Astrocyte of the hippocampus (primary cell): ENCODE measurements around the gene MAN1C1.

Source experiments
- DNase-seq: peaks from one replicate; pipeline ENCODE4 v3.0.0; 2011; ENCODE audit warnings: low read depth, low spot score

MAN1C1 gene

GRCh38 chr1:25760122-25760719 is 143.6 kb downstream of the MAN1C1 start:
- no peak for DNase-seq

- no peak for DNase-seq
Observed at GRCh38 chr1:25760871-25761270, 144.3 kb downstream of the MAN1C1 start.

- DNase-seq = no peak
Observed at GRCh38 chr1:25763493-25763892, 146.9 kb downstream of the MAN1C1 start.

- no peak for DNase-seq
Observed at GRCh38 chr1:25765136-25765922, 148.7 kb downstream of the MAN1C1 start.

- DNase-seq = no peak
Observed at GRCh38 chr1:25765923-25766589, 149.5 kb downstream of the MAN1C1 start.

- DNase-seq = no peak
Observed at GRCh38 chr1:25766721-25767436, 150.3 kb downstream of the MAN1C1 start.

GRCh38 chr1:25767437-25767770 is 150.8 kb downstream of the MAN1C1 start:
- no peak for DNase-seq

GRCh38 chr1:25768999-25769398 is 152.4 kb downstream of the MAN1C1 start:
- DNase-seq = no peak

- DNase-seq = no peak
Observed at GRCh38 chr1:25769625-25770383, 153.2 kb downstream of the MAN1C1 start.

GRCh38 chr1:25770541-25771220 is 154.1 kb downstream of the MAN1C1 start:
- no peak for DNase-seq

GRCh38 chr1:25771221-25772114 is 154.9 kb downstream of the MAN1C1 start:
- peak; percentile 62 for DNase-seq

- DNase-seq = no peak
Observed at GRCh38 chr1:25772164-25772563, 155.6 kb downstream of the MAN1C1 start.

- DNase-seq = no peak
Observed at GRCh38 chr1:25772692-25773245, 156.2 kb downstream of the MAN1C1 start.

GRCh38 chr1:25773441-25774125 is 157.0 kb downstream of the MAN1C1 start:
- no peak for DNase-seq

GRCh38 chr1:25774206-25774803 is 157.7 kb downstream of the MAN1C1 start:
- no peak for DNase-seq

GRCh38 chr1:25774921-25775771 is 158.6 kb downstream of the MAN1C1 start:
- DNase-seq = no peak

- no peak for DNase-seq
Observed at GRCh38 chr1:25779388-25779787, 162.8 kb downstream of the MAN1C1 start.

GRCh38 chr1:25779894-25780293 is 163.3 kb downstream of the MAN1C1 start:
- DNase-seq = no peak
